GM19025 (cell line): ENCODE results near the gene TTC21A.

ENCODE experiments used
- ATAC-seq: cut with Tn5 transposase; IDR thresholded peaks from one replicate; pipeline ENCODE4 v1.9.1; 2021; ENCODE audit warnings: mild to moderate bottlenecking, low read depth, moderate library complexity; ENCODE audit not compliant: unreplicated experiment

The TTC21A gene

GRCh38 chr3:39096775-39097174 is 10.7 kb upstream of the TTC21A start:
- no peak for ATAC-seq

GRCh38 chr3:39097716-39098472 is 9.6 kb upstream of the TTC21A start:
- ATAC-seq = no peak

- ATAC-seq = no peak
Measured at GRCh38 chr3:39098473-39099000, 8.9 kb upstream of the TTC21A start.

- ATAC-seq = no peak
Measured at GRCh38 chr3:39099242-39099641, 8.2 kb upstream of the TTC21A start.

GRCh38 chr3:39099738-39100499 is 7.6 kb upstream of the TTC21A start:
- ATAC-seq = no peak

GRCh38 chr3:39100500-39100886 is 7.0 kb upstream of the TTC21A start:
- ATAC-seq = no peak

GRCh38 chr3:39101022-39101689 is 6.3 kb upstream of the TTC21A start:
- no peak for ATAC-seq

GRCh38 chr3:39102504-39103323 is 4.8 kb upstream of the TTC21A start:
- ATAC-seq = no peak

- ATAC-seq = no peak
Measured at GRCh38 chr3:39103324-39103693, 4.2 kb upstream of the TTC21A start.

GRCh38 chr3:39103791-39104552 is 3.5 kb upstream of the TTC21A start:
- no peak for ATAC-seq

GRCh38 chr3:39104961-39105686 is 2.4 kb upstream of the TTC21A start:
- ATAC-seq = no peak

- no peak for ATAC-seq
Measured at GRCh38 chr3:39105687-39106063, 1.8 kb upstream of the TTC21A start.

- no peak for ATAC-seq
Measured at GRCh38 chr3:39106281-39106811, 1.1 kb upstream of the TTC21A start.

GRCh38 chr3:39106851-39107387 is 561 bp upstream of the TTC21A start:
- ATAC-seq = peak; percentile 1

- peak; percentile 65 for ATAC-seq
Measured at GRCh38 chr3:39108200-39108710, 775 bp downstream of the TTC21A start.

- no peak for ATAC-seq
Measured at GRCh38 chr3:39109086-39109485, 1.6 kb downstream of the TTC21A start.

- ATAC-seq = no peak
Measured at GRCh38 chr3:39110041-39110639, 2.7 kb downstream of the TTC21A start.

- ATAC-seq = no peak
Measured at GRCh38 chr3:39112113-39112512, 4.6 kb downstream of the TTC21A start.
